Naive thymus-derived CD4-positive, alpha-beta T cell (primary cell): ENCODE results near the gene SDCCAG8. TPM values are rescaled to one million over a fixed set of nuclear protein-coding genes. Genes with fewer than 3 reads are reported as not detected.
A peak's percentile ranks its signal among the peaks of the same experiment; 100 is the strongest.
"Not testable (repeated sequence)": the region's sequence is repeated elsewhere in the genome, so short reads cannot be mapped to it uniquely, and the experiment has no call there.

ENCODE experiments used
- ATAC-seq: fragments of 150-1000 bp; cut with Tn5 transposase; 2 replicates; pipeline ENCODE4 v1.10.0; 2021; ENCODE audit warnings: mild to moderate bottlenecking, moderate library complexity
- CTCF ChIA-PET: fragments of 350-600 bp; sonication (Branson Sonifier 250); formaldehyde crosslinking; loops from one replicate; lab custom pipeline; 2021; ENCODE audit warnings: antibody characterized with exemption; lab: Charles Lee
- POLR2A ChIA-PET: fragments of 350-600 bp; sonication (Branson Sonifier 250); formaldehyde crosslinking; loops from one replicate; lab custom pipeline; 2021; ENCODE audit warnings: antibody characterized with exemption, inconsistent platforms; lab: Charles Lee
- DNase-seq, 9 donors: peaks; one replicate each; pipeline versions ENCODE4 v3.0.0 to v3.0.0-alpha.2; 2020 to 2022; ENCODE audit warnings: mixed read lengths in 1 of 9
- H3K27ac ChIP-seq: one replicate; pipeline ENCODE4 v1.7.0; 2013; ENCODE audit warnings: mild to moderate bottlenecking, low read depth, low read length, moderate library complexity
- H3K27me3 ChIP-seq, 2 donors: one replicate each; pipeline ENCODE4 v1.7.0; 2013; ENCODE audit warnings: low read length in 2 of 2, mild to moderate bottlenecking in 2 of 2, moderate library complexity in 2 of 2; ENCODE audit not compliant: control insufficient read depth in 2 of 2, insufficient read depth in 2 of 2
- H3K36me3 ChIP-seq, 3 experiments: 1 replicate in 2 of 3; 2 replicates in 1 of 3; pipeline ENCODE4 v1.7.0; 2013; ENCODE audit warnings: low read length in 3 of 3, mild to moderate bottlenecking in 3 of 3, moderate library complexity in 1 of 3; ENCODE audit not compliant: insufficient read depth in 3 of 3, control insufficient read depth in 2 of 3
- H3K4me1 ChIP-seq, 2 donors: one replicate each; pipeline ENCODE4 v1.7.0; 2013; ENCODE audit warnings: low read length in 2 of 2, mild to moderate bottlenecking in 2 of 2, moderate library complexity in 1 of 2; ENCODE audit not compliant: control insufficient read depth in 2 of 2, insufficient read depth in 2 of 2
- H3K4me3 ChIP-seq: 2 replicates; pipeline ENCODE4 v1.7.0; 2013; ENCODE audit warnings: mild to moderate bottlenecking, low read length
- H3K9me3 ChIP-seq, 3 experiments: 1 replicate in 2 of 3; 2 replicates in 1 of 3; pipeline ENCODE4 v1.7.0; 2013; ENCODE audit warnings: low read length in 3 of 3; ENCODE audit not compliant: control insufficient read depth in 2 of 3
- H3K27ac Mint-ChIP-seq, 9 donors: one replicate each; pipeline ENCODE4 v1.8.0; 2020 to 2022; ENCODE audit warnings: mixed read lengths in 9 of 9, mild to moderate bottlenecking in 8 of 9, moderate library complexity in 5 of 9, inconsistent platforms in 2 of 9
- H3K27me3 Mint-ChIP-seq, 5 donors: one replicate each; pipeline ENCODE4 v1.8.0; 2021 to 2022; ENCODE audit warnings: mixed read lengths in 5 of 5, mild to moderate bottlenecking in 1 of 5
- H3K36me3 Mint-ChIP-seq, 5 donors: one replicate each; pipeline ENCODE4 v1.8.0; 2020 to 2022; ENCODE audit warnings: mixed read lengths in 5 of 5, mild to moderate bottlenecking in 3 of 5, inconsistent platforms in 1 of 5
- H3K4me1 Mint-ChIP-seq, 7 donors: one replicate each; pipeline ENCODE4 v1.8.0; 2020 to 2022; ENCODE audit warnings: mixed read lengths in 7 of 7, mild to moderate bottlenecking in 3 of 7, inconsistent platforms in 1 of 7
- H3K4me3 Mint-ChIP-seq, 10 donors: one replicate each; pipeline ENCODE4 v1.8.0; 2020 to 2022; ENCODE audit warnings: mild to moderate bottlenecking in 10 of 10, mixed read lengths in 10 of 10, moderate library complexity in 6 of 10, inconsistent platforms in 2 of 10
- H3K9me3 Mint-ChIP-seq, 11 donors: one replicate each; pipeline ENCODE4 v1.8.0; 2020 to 2022; ENCODE audit warnings: mixed read lengths in 11 of 11, mild to moderate bottlenecking in 4 of 11, inconsistent platforms in 1 of 11, moderate library complexity in 1 of 11
- intact Hi-C, 2 donors: fragments of 100-400 bp; cut with micrococcal nuclease; formaldehyde crosslinking; loops; one replicate each; pipeline ENCODE4 v1.15.1; 2023
- polyA plus RNA-seq, 2 donors: library from polyadenylated mRNA; unstranded; fragments of 300-500 nt; fragmentation: Illumina TruSeq; gene quantifications; one replicate each; pipeline ENCODE4 v1.2.3, GENCODE V29; 2021
- total RNA-seq, 6 experiments: library from RNA in 5 of 6; stranded (reverse) in 5 of 6; gene quantifications; 1 replicate in 5 of 6; 2 replicates in 1 of 6; pipeline ENCODE4 v1.2.3 and lab custom pipeline; 2021 to 2026

The SDCCAG8 gene
- total and polyA plus RNA-seq, 7 experiments from 2014 or later: 26.0 to 45.2 (median 39.1) TPM

DNA sequence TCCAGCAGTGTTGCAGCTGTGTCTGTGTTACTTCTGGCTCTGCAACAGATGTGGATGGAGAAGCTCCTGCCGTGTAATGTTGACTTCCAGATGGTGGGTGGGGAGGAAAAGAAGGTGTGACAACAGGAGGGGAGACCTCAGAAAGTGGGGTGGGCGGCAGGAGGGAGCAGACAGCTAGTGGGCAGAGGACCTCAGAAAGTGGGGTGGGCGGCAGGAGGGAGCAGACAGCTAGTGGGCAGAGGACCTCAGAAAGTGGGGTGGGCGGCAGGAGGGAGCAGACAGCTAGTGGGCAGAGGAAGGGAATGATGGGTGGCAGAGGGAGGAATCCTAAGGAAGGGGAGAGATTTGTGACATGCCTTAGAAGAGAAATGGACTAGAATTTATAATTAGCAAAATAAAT, 83.0 kb downstream of the SDCCAG8 start:
- H3K4me3 ChIP-seq, H3K4me1 ChIP-seq, H3K4me1 Mint-ChIP-seq, H3K27me3 Mint-ChIP-seq, H3K9me3 ChIP-seq, H3K4me3 Mint-ChIP-seq, H3K9me3 Mint-ChIP-seq, H3K27ac ChIP-seq, DNase-seq, POLR2A ChIA-PET, intact Hi-C loops, ATAC-seq, H3K27me3 ChIP-seq: not testable (repeated sequence)
- peak overlapping the region in 2 of 9 donors; percentile 9 for H3K27ac Mint-ChIP-seq
- peaks cover under 1 to 37% (median 15%) of the 10 kb centered on the region in 5 donors for H3K36me3 Mint-ChIP-seq
- peaks cover 0 to 10% (median 0%) of the 10 kb centered on the region in 3 experiments for H3K36me3 ChIP-seq
- CTCF ChIA-PET: interaction anchor here (0.6 to 0.7 kb wide), 2 partner anchors 271 to 1126 kb away, joined by 3 to 5 read pairs; no protein-coding TSS in a partner anchor

- Histone ChIP-seq H3K27me3 (no peaks in the 10 kb centered on the region), H3K36me3 (peaks cover 0 to 4% (median 0%) of the 10 kb centered on the region in 3 experiments), H3K4me3 (no peak overlapping the region), H3K9me3 (no peaks in the 10 kb centered on the region), H3K4me1 (no peaks in the 10 kb centered on the region), H3K27ac (no peak overlapping the region)
- DNase-seq (no peak), ATAC-seq (no peak)
- CTCF ChIA-PET: interaction anchor here (4.0 kb wide), 1 partner anchor 958 kb away, joined by 20 read pairs; no protein-coding TSS in a partner anchor
- POLR2A ChIA-PET: no interaction called here
- Mint-ChIP-seq H3K9me3 (peaks cover 0 to 1% (median 0%) of the 10 kb centered on the region in 11 donors), H3K36me3 (peaks cover 3 to 24% (median 6%) of the 10 kb centered on the region in 5 donors), H3K27ac (peak overlapping the region in 2 of 9 donors; percentile 19 to 46), H3K4me1 (peaks cover 0 to 12% (median 3%) of the 10 kb centered on the region in 7 donors), H3K4me3 (no peak overlapping the region), H3K27me3 (no peaks in the 10 kb centered on the region)
- intact Hi-C loops: loop anchor here (5.0 kb wide), 2 partner anchors 256 to 706 kb away; no protein-coding TSS in a partner anchor
Measured at GRCh38 chr1:243341074-243341473, 85.2 kb downstream of the SDCCAG8 start.

GRCh38 chr1:243343970-243344937, 88.4 kb downstream of the SDCCAG8 start:
- Mint-ChIP-seq H3K27me3 (no peaks in the 10 kb centered on the region), H3K27ac (no peak overlapping the region), H3K9me3 (peaks cover 0 to 1% (median 0%) of the 10 kb centered on the region in 11 donors), H3K4me1 (peaks cover 0 to 12% (median 3%) of the 10 kb centered on the region in 7 donors), H3K4me3 (no peak overlapping the region), H3K36me3 (peaks cover 4 to 39% (median 12%) of the 10 kb centered on the region in 5 donors)
- Histone ChIP-seq H3K27ac (no peak overlapping the region), H3K9me3 (no peaks in the 10 kb centered on the region), H3K4me1 (no peaks in the 10 kb centered on the region), H3K36me3 (peaks cover 0 to 4% (median 0%) of the 10 kb centered on the region in 3 experiments), H3K27me3 (no peaks in the 10 kb centered on the region), H3K4me3 (no peak overlapping the region)
- DNase-seq (peak in 7 of 9 donors; percentile 22 to 65 (median 51)), ATAC-seq (peak; percentile 64)
- intact Hi-C loops: loop anchor here (1.0 to 5.0 kb wide), 9 partner anchors 253 to 955 kb away; partner anchors contain the start of gene AKT3 (in 1 of the 2)
- CTCF ChIA-PET: interaction anchor here (0.8 to 4.0 kb wide), 6 partner anchors 72 to 955 kb away, joined by 3 to 26 read pairs (median 5); no protein-coding TSS in a partner anchor
- POLR2A ChIA-PET: no interaction called here

DNA sequence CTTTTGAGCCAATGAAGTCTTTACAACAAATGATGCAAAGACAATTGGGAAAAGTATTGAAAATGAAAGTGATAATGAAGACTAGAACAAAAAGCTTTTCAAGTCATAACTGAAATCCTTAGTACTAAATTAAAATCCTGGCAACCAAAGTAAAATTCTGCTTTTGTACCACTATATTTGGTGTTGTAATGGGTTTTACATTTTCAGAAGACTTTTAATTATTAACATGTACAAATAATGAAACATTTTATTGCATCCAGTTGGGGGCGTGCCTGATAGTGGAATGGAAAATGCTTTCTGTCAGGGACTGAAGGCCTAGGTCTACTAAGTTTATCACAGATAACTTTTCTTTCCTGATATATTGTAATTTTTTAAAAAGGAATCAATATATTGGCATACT, 89.4 kb downstream of the SDCCAG8 start:
- no peak overlapping the region for H3K4me3 Mint-ChIP-seq
- ATAC-seq: no peak
- H3K27me3 Mint-ChIP-seq: no peaks in the 10 kb centered on the region
- no peak for DNase-seq
- ChIA-PET CTCF (interaction anchor here (4.0 kb wide), 1 partner anchor 954 kb away, joined by 20 read pairs; no protein-coding TSS in a partner anchor), POLR2A (no interaction called here)
- H3K4me3 ChIP-seq: no peak overlapping the region
- H3K4me1 ChIP-seq: no peaks in the 10 kb centered on the region
- no peaks in the 10 kb centered on the region for H3K27me3 ChIP-seq
- no peaks in the 10 kb centered on the region for H3K9me3 Mint-ChIP-seq
- peaks cover 0 to 1% (median 0%) of the 10 kb centered on the region in 3 experiments for H3K36me3 ChIP-seq
- H3K4me1 Mint-ChIP-seq: peaks cover 0 to 8% (median 3%) of the 10 kb centered on the region in 7 donors
- intact Hi-C loops: loop anchor here in 1 of 2 donors (1.0 to 2.0 kb wide), 2 partner anchors 64 to 506 kb away; partner anchors contain the start of gene AKT3
- H3K9me3 ChIP-seq: no peaks in the 10 kb centered on the region
- H3K27ac ChIP-seq: no peak overlapping the region
- H3K27ac Mint-ChIP-seq: no peak overlapping the region
- peaks cover 4 to 42% (median 15%) of the 10 kb centered on the region in 5 donors for H3K36me3 Mint-ChIP-seq

DNA sequence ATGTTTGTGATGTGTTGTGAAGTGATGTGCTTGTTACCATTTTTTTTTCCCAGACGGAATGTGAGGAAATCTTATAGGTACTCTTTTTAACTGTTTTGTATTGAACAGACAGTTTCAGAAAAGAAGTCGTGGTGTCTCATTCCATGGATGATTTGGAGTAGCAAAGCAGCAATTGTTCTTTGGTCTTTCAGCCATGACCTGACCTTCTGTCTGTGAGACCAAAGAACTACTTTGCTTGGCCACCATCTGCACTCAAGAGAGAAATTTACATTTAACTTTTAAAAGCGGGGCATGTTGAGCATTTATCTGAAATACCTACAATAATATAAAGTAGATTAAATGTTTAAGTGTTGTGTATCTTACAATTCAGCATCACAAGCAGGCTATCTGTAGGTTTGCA, 90.2 kb downstream of the SDCCAG8 start:
- Histone ChIP-seq H3K27me3 (no peaks in the 10 kb centered on the region), H3K9me3 (no peaks in the 10 kb centered on the region), H3K27ac (no peak overlapping the region), H3K4me3 (no peak overlapping the region), H3K36me3 (no peaks in the 10 kb centered on the region), H3K4me1 (no peaks in the 10 kb centered on the region)
- no peaks in the 10 kb centered on the region for H3K9me3 Mint-ChIP-seq
- peaks cover 4 to 39% (median 18%) of the 10 kb centered on the region in 5 donors for H3K36me3 Mint-ChIP-seq
- DNase-seq (no peak), ATAC-seq (no peak)
- ChIA-PET POLR2A (no interaction called here), CTCF (no interaction called here)
- H3K27me3 Mint-ChIP-seq: no peaks in the 10 kb centered on the region
- peaks cover 0 to 6% (median 3%) of the 10 kb centered on the region in 7 donors for H3K4me1 Mint-ChIP-seq
- H3K27ac Mint-ChIP-seq: no peak overlapping the region
- no peak overlapping the region for H3K4me3 Mint-ChIP-seq
- intact Hi-C loops: no loop called here

DNA sequence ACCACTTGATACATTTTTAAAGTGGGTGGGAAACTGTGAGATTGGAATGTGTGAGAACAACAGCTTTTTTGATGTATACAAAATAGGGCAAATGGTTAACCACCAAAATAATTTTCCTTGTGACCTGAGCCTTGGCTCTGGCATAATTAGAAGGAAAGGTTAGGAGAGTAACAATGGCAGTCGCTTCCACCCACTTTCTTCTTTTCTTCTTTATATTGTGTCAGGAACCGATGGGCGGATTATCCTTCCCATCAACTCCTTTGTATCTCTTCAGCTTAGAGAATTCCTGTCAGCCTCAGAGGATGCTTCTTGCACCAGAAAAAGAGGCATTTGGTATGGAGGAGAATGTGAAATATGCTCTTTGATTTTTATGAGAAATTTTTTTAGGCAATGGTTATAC, 90.6 kb downstream of the SDCCAG8 start:
- H3K27ac Mint-ChIP-seq: peak overlapping the region in 1 of 9 donors; percentile 19
- H3K36me3 ChIP-seq: no peaks in the 10 kb centered on the region
- no peaks in the 10 kb centered on the region for H3K9me3 ChIP-seq
- no peak overlapping the region for H3K4me3 Mint-ChIP-seq
- no peaks in the 10 kb centered on the region for H3K4me1 ChIP-seq
- ChIA-PET POLR2A (no interaction called here), CTCF (no interaction called here)
- H3K36me3 Mint-ChIP-seq: peaks cover 4 to 42% (median 22%) of the 10 kb centered on the region in 5 donors
- no peaks in the 10 kb centered on the region for H3K27me3 Mint-ChIP-seq
- DNase-seq (no peak), ATAC-seq (no peak)
- no peak overlapping the region for H3K4me3 ChIP-seq
- intact Hi-C loops: no loop called here
- H3K27me3 ChIP-seq: no peaks in the 10 kb centered on the region
- H3K9me3 Mint-ChIP-seq: no peaks in the 10 kb centered on the region
- H3K4me1 Mint-ChIP-seq: peaks cover 0 to 6% (median 3%) of the 10 kb centered on the region in 7 donors
- no peak overlapping the region for H3K27ac ChIP-seq
